GM19023 (cell line): ENCODE data around the gene MRPS14.
A peak's percentile ranks its signal among the peaks of the same experiment; 100 is the strongest.

Experiments
- ATAC-seq: cut with Tn5 transposase; IDR thresholded peaks from one replicate; pipeline ENCODE4 v1.9.1; 2021; ENCODE audit warnings: mild to moderate bottlenecking, moderate library complexity; ENCODE audit not compliant: unreplicated experiment

Gene MRPS14

DNA sequence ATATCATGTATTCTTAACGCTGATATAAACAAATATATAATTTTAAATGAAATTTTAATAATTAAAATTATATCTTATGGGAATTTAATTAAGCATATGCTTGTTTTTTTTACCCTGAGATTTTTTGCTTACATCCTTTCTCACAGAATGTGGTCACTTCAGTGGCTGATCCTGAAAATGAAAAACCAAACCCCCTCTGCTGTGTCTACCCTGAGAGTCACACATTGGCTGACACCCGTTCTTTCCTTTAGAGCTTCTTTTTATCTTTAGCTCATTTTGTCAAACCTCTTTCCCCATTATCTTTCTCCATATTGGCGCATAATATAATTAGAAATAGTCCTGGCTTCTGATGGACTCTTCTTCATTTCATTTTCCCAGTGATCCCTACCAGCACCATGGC, 34.2 kb downstream of the MRPS14 start:
- no peak for ATAC-seq

DNA sequence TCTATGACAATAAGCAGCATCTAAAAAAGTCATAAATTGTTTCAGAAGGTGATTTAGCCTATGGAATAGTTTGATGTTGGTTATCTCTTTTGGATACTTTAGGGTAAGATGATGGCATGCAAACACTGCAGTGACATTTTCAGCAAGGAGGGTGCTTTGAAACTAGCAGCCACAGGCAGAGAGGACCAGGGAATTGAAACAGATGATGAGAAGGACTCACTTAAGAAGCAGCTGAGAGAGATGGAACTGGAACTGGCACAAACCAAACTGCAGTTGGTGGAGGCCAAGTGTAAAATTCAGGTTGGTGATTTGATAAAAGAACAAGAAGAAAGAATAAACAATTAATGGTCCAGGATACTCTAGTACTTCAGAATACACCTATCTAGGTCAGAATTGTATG, 34.7 kb downstream of the MRPS14 start:
- no peak for ATAC-seq

DNA sequence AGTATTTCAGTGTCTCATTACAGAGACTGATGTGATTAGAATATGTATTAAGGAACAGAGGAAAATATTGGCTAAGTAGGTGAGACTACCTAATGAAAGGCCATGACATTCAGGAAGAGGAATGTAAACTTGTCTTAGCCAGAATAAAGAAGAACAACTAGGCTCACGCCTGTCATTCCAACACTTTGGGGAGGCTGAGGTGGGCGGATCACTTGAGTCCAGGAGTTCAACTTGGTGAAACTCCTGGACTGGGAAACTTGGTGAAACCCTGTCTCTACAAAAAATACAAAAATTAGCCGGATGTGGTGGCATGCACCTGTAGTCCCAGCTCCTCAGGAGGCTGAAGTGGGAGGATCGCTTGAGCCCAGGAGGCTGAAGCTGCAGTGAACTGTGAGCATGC, 38.3 kb downstream of the MRPS14 start:
- ATAC-seq, result no peak

DNA sequence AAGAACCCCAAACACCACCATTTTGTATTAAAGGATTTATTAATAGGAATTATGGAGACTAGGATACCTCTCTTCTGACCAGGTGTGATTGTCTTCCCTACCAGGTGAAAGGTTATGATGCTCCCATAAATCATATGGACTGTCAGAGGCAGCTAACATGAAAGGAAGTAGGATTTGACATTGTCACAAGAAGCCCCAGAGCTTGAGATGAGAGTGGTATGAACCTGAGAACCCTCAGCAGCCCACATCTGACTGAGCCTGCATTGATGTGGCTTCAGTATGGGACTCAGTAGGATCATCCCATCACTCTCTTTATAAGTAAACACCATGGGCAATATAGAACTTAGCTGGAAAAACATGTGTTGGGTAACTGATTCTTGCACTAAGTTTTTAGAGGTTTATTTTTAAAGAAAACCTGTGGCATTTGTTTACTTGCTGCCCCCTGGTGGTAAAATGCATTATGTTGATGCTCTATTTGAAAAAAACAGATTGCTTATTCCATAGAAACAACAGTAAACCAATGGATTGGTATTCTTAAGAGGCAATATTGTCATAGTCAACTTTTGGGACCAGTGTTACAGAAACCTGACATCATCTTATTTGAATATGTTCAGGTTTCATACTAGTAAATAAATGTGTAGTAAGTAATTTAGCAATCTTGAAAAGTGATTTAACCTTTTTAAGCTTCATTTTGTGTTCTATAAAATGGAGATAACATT, 40.1 kb downstream of the MRPS14 start:
- ATAC-seq, result no peak

DNA sequence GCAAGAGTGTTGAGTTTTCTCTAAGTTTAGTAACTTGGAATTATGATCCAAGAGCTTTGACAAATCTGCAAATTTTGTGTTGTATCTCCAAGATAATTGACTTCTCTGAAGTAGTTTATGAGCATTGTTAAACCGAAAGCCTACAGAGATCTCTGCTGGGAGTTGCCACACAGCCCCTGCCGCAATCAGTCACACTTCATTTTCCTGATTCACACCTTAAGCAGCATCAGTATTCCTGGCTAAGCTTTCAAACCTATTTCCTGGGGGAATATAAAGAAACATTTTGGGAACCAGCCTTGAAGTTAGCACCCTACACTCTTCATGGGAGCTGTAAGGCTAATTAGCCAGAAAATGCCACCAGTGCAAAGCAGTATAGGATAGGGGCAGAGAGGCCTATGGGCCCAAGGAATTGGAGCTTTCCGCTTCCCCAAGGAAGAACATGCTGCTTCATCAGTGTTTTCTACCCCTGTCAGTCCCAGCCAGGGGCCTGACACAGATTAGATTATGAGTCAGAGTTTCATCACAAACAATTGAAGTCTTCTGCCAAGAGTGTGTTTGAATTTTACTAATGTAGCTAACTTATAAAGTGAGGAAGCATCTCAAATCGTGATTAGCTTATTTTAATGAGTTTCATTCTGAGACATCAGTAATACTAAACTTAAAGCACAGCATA, 46.7 kb downstream of the MRPS14 start:
- no peak for ATAC-seq

DNA sequence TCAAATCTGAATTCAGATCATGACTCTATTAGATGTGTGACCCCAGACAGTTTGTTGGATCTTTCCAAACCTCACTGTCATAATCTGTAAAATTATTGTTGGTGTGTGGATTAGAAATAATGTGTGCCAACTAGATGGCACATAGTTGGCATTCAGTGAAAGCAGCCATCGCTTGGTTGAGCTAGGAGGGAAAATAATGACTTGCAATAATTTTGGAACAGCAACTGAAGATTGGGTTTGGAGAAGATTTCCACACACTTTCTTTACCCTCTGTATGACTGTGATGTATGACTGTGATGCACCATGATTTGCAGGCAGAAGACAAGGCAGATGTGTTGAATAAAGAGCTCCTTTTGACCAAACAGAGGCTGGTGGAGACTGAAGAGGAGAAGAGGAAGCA, 47.5 kb downstream of the MRPS14 start:
- no peak for ATAC-seq

DNA sequence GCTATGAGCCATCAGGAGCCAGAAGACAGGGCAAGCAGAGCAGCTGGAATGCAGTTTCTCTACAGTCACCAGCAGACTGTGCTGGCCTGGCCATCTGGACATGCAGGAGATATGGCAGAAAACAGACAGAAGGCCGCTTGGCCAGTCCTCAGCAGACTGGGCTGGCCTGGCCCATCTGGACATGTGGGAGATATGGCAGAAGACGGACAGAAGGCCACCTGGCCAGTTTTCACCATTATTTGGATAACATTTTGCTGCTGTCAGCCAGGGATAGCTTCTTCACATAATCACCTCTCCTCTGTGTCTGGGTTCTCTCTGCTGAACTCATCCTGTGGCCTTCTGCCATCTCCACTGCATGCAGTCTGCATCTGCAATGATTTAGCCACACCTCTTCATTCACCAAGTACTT, 48.5 kb downstream of the MRPS14 start:
- no peak for ATAC-seq

GRCh38 chr1:174971902-174972301, 51.3 kb downstream of the MRPS14 start:
- no peak for ATAC-seq

DNA sequence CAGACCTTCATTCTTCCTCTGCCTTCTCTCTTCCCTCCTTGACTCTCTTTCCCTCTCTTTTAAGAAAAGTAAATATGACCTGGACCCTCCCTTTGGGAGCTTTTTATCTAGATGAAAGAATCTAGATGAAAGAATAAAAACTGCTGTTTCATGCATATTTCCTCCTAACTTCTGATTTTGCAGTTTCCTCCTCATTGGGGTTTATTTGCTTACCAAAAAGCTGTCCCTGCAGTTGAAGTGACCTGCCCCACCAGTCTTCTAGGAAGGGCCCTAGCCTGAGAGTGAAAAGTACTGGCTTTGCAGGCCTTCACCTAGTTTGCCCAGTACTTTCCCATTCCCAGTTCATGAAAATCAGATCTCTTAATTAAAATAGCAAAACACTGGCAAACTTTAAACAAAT, 51.8 kb downstream of the MRPS14 start:
- no peak for ATAC-seq

GRCh38 chr1:174969977-174970376, 53.2 kb downstream of the MRPS14 start:
- no peak for ATAC-seq

GRCh38 chr1:174968750-174969244, 54.4 kb downstream of the MRPS14 start:
- peak; percentile 58 for ATAC-seq

DNA sequence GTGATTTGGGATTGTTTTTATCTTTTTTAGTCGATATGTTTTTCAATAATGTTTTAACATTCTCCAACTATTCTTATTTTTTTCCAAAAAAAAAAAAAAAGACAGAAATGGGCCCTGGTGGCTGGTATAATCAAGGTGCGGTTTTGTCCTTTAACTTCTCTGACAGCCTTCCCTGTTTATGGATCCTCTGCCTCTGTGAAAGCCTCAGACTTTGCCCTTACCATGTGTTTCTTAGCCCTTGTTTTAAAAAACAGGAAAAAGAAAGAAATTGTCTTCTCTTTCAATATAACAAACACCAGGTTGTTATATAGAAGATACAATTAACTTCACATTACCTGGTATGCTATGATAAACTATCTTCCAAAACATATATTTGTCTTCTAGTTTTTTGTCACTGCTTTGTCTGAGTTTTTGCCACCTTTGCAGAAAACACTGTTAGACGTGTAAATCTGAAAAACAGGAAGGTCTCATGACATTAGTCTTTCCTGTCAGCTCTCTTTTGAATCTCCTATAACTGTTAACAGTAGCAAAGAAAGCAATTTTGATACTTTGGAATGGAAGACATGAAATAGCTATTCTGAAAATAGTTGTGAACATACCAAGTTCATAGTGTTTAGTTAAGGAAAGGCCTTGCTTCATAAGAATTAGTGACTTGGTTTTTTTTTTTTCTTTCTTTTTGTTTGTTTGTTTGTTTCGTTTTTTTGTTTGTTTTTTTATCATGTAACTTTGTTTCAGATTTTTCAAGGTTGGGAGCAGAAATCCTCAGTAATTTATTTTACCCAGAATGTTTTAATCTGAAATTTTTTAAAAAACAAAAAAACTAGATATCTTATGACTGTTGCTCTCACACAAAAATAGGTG, 55.1 kb downstream of the MRPS14 start:
- no peak for ATAC-seq

DNA sequence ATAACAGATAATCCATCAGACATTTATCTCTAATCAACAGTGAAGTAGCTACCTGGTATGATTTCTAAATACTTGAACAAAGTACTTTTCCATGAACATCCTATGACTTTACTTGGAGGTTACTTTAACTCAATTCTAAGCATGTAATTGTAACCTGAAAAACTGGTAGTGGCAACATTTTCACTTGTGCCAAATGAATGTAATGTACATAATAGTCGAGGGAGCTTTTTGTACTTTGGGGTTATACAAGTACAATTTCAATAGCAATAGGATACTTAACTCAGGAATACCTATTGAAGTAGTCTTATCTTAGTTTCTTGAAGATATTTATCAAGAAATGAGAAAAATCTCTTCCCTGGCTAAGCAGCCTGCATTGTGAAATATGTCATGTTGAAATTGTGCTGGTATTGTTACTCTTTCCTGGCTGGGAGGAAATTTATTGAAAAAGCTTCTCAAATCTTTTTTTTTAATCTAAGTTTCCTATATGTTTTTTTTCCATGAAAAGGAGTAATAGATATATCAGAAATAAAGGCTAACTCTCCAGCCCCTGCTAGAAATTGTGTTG, 57.1 kb downstream of the MRPS14 start:
- ATAC-seq, result no peak

DNA sequence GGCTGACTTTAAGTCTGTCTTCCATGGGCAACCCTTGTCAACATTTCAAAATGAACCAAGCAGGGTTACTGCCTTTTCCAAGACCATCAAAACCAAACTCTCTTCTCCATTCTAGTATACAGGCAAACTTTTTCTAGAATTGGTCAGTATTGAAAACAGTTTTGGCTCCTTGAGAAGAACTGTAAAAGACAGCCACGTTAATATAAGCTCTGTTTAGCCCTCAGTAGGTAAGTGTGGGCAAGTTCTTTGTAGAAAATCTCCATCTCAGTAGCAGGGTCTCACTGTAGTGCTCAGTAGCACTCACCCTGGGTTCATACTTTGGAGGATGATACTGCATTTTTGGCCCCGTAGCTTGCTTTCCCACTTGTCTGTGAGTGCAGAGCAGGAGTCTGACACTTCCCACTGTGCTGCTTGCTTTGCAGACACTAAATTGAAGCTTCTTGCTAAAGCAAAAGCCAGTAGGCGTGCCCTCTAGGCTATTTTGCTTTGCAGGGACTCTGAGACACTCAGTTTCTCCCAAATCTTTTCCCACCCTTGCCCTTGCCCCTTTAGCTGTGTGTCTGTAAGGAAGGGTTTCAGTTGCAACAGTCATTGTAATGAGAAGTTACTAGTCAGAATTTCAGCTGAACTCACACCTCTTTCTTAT, 57.7 kb downstream of the MRPS14 start:
- ATAC-seq, result no peak

DNA sequence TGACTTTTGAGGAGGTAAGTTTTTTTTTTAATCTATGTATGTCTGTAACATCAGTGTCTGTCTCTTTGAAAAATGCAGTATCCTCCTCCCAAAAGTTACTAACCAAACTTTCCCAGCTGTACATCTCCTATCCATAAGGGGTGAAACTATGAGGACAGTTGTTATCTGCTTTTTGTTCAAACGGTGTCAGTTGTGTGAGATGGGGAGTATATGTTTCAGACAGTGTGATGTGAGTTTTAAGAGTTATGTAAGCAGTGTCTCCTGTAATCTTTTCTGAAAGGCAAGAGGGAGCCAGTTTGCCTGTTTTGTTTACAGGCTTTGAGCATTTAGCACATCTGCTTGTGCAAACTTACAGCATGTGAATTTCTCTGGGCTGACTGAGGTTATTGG, 58.3 kb downstream of the MRPS14 start:
- ATAC-seq, result no peak

DNA sequence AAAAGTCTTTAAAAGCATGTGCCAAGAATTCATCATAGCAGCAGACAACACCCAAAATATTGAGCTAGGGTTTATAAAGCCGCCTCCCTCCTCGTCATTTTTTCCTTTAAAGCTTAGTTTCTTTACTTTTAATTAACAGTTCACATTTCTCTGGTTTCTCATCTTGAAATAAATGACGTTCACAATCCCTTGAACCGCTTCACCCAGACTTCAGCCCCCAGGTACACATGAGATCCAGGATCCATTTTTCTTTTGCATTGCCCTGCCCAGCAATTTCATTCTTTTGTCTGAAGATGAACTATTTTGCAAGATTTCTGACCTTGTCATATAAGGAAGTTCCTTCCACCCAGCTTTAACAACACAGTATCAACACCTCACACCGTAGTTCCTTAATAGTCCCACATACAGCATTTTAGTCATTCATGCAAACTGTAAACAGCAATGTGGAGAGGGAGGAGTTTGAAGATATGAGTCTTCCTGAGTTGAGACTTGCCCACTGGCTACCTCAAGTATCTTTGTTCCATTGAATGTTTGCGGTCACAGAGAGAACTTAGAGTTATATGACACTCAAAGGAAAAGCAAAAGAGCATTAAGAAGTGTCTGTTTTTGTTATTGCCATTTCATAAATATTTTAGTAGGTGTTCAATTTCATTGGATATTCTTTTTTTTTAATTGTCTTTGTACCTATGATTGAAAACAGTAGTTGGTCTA, 58.8 kb downstream of the MRPS14 start:
- ATAC-seq, result no peak

DNA sequence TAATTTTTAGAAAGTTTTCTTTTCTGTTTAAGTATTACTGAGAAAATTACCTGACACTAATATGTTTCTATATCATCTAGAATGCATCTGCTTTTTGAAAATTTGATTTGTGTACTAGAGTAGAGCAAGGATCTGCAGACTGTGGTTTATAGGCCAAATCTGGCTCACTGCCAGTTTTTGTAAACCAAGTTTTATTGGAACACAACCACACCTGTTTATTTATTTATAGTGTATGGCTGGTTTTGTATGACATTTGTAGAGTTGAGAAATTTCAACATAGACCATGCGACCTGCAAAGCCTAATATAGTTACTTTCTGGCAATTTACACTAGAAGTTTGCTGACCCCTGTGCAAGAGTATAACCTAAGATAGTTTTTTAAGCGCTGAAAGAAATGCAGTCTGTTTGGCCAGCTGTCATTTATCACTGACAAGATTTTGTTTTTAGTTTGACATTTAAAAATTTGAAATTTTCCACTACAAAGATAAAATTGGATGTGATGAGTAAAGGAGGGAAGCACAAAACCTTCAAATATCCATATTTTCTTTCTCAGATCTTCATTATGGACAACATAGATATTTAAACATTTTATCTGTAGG, 59.6 kb downstream of the MRPS14 start:
- ATAC-seq, result no peak
